ENCODE data around the gene KIAA0232.

GRCh38 chr4:6751611-6752485, 30.7 kb upstream of the KIAA0232 start:
- no peak for TF ChIP-seq POLR2A (IDR thresholded peaks at IDR 0.05; ENCODE audit: low read length)
- no peak for TF ChIP-seq GATA1 (IDR thresholded peaks at IDR 0.05; ENCODE audit: low read depth, low read length)
